ENCODE data around the gene SMO. TPM values are rescaled to one million over a fixed set of nuclear protein-coding genes. Genes with fewer than 3 reads are reported as not detected.

SMO gene
- total and polyA plus RNA-seq, 12 donors, result 1.7 to 8.3 (median 4.9) TPM

- 69 to 75% methylated on average over 8 of the region's 8 CpGs for WGBS, 2 donors
- intact Hi-C loops (cut with DNase I), result no loop called here
- no peak overlapping the region for H3K4me3 ChIP-seq
Measured at GRCh38 chr7:129150199-129150996, 38.0 kb upstream of the SMO start.

GRCh38 chr7:129157651-129158050 lies 30.8 kb upstream of the SMO start:
- Histone ChIP-seq H3K27ac (no peak overlapping the region), H3K27me3 (no peaks in the 10 kb centered on the region), H3K4me3 (no peak overlapping the region), H3K4me1 (peaks cover 0 to 3% (median 0%) of the 10 kb centered on the region in 9 donors), H3K9me3 (peaks cover 0 to 3% (median 0%) of the 10 kb centered on the region in 11 donors), H3K36me3 (no peaks in the 10 kb centered on the region)
- TF ChIP-seq CTCF (IDR thresholded peaks at IDR 0.05), result no peak
- DNase-seq (no peak), ATAC-seq (no peak)
- intact Hi-C loops (cut with DNase I), result no loop called here
- 95% methylated on average over 9 of the region's 9 CpGs for WGBS, 2 donors

More at GRCh38 chr7:129150199-129150996, 38.0 kb upstream of the SMO start:
- Histone ChIP-seq H3K36me3 (no peaks in the 10 kb centered on the region), H3K27ac (peak overlapping the region in 2 of 10 donors; percentile 2 to 35), H3K4me1 (peaks cover 0 to 47% (median 11%) of the 10 kb centered on the region in 9 donors), H3K27me3 (peaks cover 0 to 15% (median 0%) of the 10 kb centered on the region in 7 donors), H3K9me3 (no peaks in the 10 kb centered on the region)
- ATAC-seq (peak in 5 of 8 donors; percentile 12 to 47 (median 35)), DNase-seq (no peak)
- no peak for TF ChIP-seq CTCF (IDR thresholded peaks at IDR 0.05)

- 65 to 72% methylated on average over 3 of the region's 3 CpGs for WGBS, 2 donors
- H3K4me3 ChIP-seq, result no peak overlapping the region
- H3K27me3 ChIP-seq, result no peaks in the 10 kb centered on the region
- H3K9me3 ChIP-seq, result peaks cover 0 to 3% (median 0%) of the 10 kb centered on the region in 11 donors
- DNase-seq (peak in 1 of 2 donors; percentile 40), ATAC-seq (peak; percentile 64 to 92 (median 78))
- H3K4me1 ChIP-seq, result peaks cover 0 to 3% (median 0%) of the 10 kb centered on the region in 9 donors
- no peak for TF ChIP-seq CTCF (IDR thresholded peaks at IDR 0.05)
- H3K27ac ChIP-seq, result no peak overlapping the region
- intact Hi-C loops (cut with DNase I), result no loop called here
- H3K36me3 ChIP-seq, result no peaks in the 10 kb centered on the region
Measured at GRCh38 chr7:129159539-129159938, 28.9 kb upstream of the SMO start.

GRCh38 chr7:129160161-129160905 lies 28.1 kb upstream of the SMO start:
- no peak for ATAC-seq
- no peak overlapping the region for H3K4me3 ChIP-seq
- TF ChIP-seq CTCF (IDR thresholded peaks at IDR 0.05), result no peak
- no peak for DNase-seq
- H3K27ac ChIP-seq, result no peak overlapping the region
- peaks cover 0 to 3% (median 0%) of the 10 kb centered on the region in 11 donors for H3K9me3 ChIP-seq
- intact Hi-C loops (cut with DNase I), result loop anchor here in 6 of 10 donors (5.0 kb wide), 2 partner anchors 47 to 52 kb away; no protein-coding TSS in a partner anchor
- no peaks in the 10 kb centered on the region for H3K36me3 ChIP-seq
- 91 to 98% methylated on average over 3 of the region's 3 CpGs for WGBS, 2 donors
- H3K4me1 ChIP-seq, result peaks cover 0 to 3% (median 0%) of the 10 kb centered on the region in 9 donors
- no peaks in the 10 kb centered on the region for H3K27me3 ChIP-seq

Data from heart right ventricle (tissue), 16 donors.